Stomach (tissue), 4 donors: ENCODE results near the gene ITPRIP.

Experiments used
- CTCF ChIP-seq, 7 experiments: fragments of 450-650 bp in 4 of 7; fragments of 200-600 bp in 3 of 7; sonication (generic) in 3 of 7; IDR thresholded peaks; one replicate each; pipeline ENCODE4 v1.5.1; 2016 to 2019; ENCODE audit warnings: antibody characterized with exemption in 7 of 7, control low read depth in 2 of 7, mild to moderate bottlenecking in 1 of 7
- POLR2A ChIP-seq, 4 donors: fragments of 450-650 bp; IDR thresholded peaks; one replicate each; pipeline ENCODE4 v1.6.1; 2016; ENCODE audit warnings: antibody characterized with exemption in 4 of 4, control low read depth in 2 of 4, mild to moderate bottlenecking in 1 of 4, moderate library complexity in 1 of 4

GRCh38 chr10:104348601-104349000 lies 10.3 kb upstream of the ITPRIP start:
- no peak for TF ChIP-seq POLR2A (IDR thresholded peaks at IDR 0.05)
- no peak for TF ChIP-seq CTCF (IDR thresholded peaks at IDR 0.05)
